ENCODE data around the gene RAMP3.

RAMP3 gene

GRCh38 chr7:45143616-45144015 lies 14.0 kb upstream of the RAMP3 start:
- TF ChIP-seq, protein P1, sequence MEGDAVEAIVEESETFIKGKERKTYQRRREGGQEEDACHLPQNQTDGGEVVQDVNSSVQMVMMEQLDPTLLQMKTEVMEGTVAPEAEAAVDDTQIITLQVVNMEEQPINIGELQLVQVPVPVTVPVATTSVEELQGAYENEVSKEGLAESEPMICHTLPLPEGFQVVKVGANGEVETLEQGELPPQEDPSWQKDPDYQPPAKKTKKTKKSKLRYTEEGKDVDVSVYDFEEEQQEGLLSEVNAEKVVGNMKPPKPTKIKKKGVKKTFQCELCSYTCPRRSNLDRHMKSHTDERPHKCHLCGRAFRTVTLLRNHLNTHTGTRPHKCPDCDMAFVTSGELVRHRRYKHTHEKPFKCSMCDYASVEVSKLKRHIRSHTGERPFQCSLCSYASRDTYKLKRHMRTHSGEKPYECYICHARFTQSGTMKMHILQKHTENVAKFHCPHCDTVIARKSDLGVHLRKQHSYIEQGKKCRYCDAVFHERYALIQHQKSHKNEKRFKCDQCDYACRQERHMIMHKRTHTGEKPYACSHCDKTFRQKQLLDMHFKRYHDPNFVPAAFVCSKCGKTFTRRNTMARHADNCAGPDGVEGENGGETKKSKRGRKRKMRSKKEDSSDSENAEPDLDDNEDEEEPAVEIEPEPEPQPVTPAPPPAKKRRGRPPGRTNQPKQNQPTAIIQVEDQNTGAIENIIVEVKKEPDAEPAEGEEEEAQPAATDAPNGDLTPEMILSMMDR (IDR thresholded peaks at IDR 0.05; ENCODE audit: insufficient read depth, low read length, poor library complexity, severe bottlenecking): no peak
- no peak for DNase-seq (ENCODE audit: extremely low read depth, insufficient read length)
- no peak overlapping the region for H3K4me3 ChIP-seq (replicated peaks; ENCODE audit: low read depth, low read length)

DNA sequence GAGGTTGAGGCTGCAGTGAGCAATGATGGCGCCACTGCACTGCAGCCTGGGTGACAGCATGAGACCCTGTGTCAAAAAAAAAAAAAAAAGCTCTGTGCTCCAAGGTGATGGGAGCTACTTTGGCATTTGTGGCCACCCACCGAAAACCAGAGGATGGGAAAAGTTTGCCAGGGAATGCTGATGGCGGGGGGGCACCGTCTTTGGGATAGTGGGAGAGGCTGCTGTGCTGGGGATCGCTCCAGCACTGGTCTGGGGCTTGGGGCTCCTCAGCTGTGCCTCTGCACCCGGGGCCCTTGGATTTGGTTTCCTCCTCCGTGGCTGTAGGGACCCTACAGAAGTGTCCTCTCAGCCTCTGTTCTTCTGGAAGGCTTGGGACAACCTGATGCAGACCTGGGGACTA lies 11.7 kb upstream of the RAMP3 start:
- TF ChIP-seq, protein P1 (IDR thresholded peaks at IDR 0.05; ENCODE audit: insufficient read depth, low read length, poor library complexity, severe bottlenecking): no peak
- no peaks in the 10 kb centered on the region for H3K36me3 ChIP-seq (ENCODE audit: control insufficient read depth, insufficient read depth, low read length)
- no peak for DNase-seq (ENCODE audit: extremely low read depth, insufficient read length)
- H3K27me3 ChIP-seq (replicated peaks; ENCODE audit: control insufficient read depth, insufficient read depth, low read length): no peaks in the 10 kb centered on the region; the same call in 1 of the 2 replicates
- no peak overlapping the region for H3K4me3 ChIP-seq (replicated peaks; ENCODE audit: low read depth, low read length)

More at GRCh38 chr7:45143616-45144015, 14.0 kb upstream of the RAMP3 start:
- no peaks in the 10 kb centered on the region; the same call in 1 of the 2 replicates for H3K27me3 ChIP-seq (replicated peaks; ENCODE audit: control insufficient read depth, insufficient read depth, low read length)
- no peaks in the 10 kb centered on the region for H3K36me3 ChIP-seq (ENCODE audit: control insufficient read depth, insufficient read depth, low read length)

DNA sequence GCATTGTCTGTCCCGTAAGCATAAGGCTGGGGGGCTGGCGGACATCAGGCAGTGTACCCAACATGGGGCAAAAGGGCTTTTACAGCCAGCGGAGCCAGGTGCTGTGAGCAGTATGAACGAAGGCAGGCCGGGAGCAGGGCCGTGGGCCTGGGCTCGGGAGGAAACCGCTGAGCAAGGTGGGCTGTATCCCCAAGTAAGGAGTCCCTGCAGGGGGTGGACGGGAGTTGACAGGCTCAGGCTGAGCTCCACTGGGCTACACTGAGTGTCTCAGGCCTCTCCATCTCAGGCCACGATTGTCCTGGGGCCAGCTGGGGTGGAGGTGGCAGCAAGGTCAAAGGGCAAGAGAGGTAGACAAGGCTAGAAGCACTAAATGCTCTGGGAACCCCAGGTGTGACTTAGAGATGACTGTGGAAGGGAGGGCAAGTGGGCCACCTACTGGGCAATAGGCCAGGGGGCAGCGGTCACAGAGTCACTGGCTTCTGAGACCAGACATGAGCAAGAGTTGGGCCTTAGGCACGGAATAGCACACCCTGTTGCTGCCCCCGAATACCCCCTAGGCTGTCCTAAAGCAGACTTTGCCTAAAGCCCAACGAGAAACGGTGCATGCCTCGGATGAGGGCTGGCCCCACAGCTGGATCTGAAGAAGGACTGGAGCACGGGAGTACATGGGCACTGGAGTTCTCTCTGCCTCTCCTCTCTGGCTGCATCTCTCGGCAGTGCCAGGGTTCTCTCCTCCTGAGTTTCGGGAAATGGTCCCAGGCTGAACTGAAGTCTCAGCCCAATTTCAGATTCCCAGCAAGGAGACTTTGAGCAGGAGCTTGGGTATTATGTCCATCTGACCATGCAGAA lies 10.8 kb upstream of the RAMP3 start:
- DNase-seq (ENCODE audit: extremely low read depth, insufficient read length): no peak
- TF ChIP-seq, protein P1 (IDR thresholded peaks at IDR 0.05; ENCODE audit: insufficient read depth, low read length, poor library complexity, severe bottlenecking): peak; percentile 10
- Histone ChIP-seq H3K27me3 (replicated peaks; ENCODE audit: control insufficient read depth, insufficient read depth, low read length) (no peaks in the 10 kb centered on the region; the same call in 1 of the 2 replicates), H3K4me3 (replicated peaks; ENCODE audit: low read depth, low read length) (no peak overlapping the region), H3K36me3 (ENCODE audit: control insufficient read depth, insufficient read depth, low read length) (no peaks in the 10 kb centered on the region)

DNA sequence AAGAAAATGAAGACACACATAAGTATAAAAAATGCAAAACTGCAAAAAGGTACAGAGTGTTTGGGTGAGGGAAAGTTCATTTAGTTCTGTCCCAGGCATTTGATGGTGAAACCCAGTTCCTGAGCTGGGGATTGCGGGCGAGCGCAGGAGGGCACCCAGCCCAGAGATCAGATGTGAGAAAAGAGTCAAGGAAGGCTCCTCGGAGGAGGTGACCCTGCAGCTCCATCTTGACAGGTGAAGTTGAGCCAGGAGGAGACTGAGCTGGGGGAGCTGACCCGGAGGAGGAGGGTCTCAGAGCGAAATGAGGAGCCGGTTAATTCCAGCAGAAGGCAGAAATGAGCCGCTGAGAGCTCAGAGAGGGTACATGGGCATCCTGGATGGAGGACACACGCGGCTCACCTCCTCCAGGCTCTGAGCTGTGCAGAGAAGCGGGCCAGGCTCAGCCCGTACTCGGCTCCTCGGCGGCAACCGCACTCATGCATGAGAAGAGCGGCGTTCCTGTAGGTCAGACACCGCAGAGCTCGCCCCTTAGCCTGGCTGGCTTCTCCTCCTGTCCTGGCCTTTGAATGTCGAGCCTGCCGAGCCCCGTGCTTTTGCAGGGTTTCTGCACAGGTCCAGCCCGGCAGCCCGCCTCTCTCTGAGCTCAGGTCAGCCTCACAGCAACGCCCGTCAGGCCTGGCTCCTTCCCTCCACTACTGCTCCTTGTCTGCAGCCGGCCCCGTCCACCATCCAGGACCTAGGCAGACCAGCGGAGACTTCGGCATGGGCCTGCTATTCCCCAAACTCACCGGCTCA lies 9.5 kb upstream of the RAMP3 start:
- no peaks in the 10 kb centered on the region; the same call in 1 of the 2 replicates for H3K27me3 ChIP-seq (replicated peaks; ENCODE audit: control insufficient read depth, insufficient read depth, low read length)
- H3K4me3 ChIP-seq (replicated peaks; ENCODE audit: low read depth, low read length): no peak overlapping the region
- TF ChIP-seq, protein P1 (IDR thresholded peaks at IDR 0.05; ENCODE audit: insufficient read depth, low read length, poor library complexity, severe bottlenecking): no peak
- no peaks in the 10 kb centered on the region for H3K36me3 ChIP-seq (ENCODE audit: control insufficient read depth, insufficient read depth, low read length)
- DNase-seq (ENCODE audit: extremely low read depth, insufficient read length): no peak

DNA sequence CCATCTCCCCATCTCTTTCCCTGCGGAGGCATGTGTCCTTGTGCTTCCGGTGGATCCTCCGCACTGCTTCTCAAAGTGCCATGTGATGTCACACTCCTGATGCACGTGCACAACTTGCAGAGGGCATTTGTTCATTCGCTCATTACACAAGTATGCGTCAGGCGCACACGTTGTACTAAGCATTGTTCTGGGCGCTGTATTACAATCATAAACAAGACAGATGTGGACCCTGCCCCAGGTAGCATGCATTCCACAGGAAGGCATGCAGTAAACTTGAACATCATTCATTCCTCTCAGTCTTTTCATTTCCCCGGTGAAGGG lies 9.0 kb upstream of the RAMP3 start:
- TF ChIP-seq, protein P1 (IDR thresholded peaks at IDR 0.05; ENCODE audit: insufficient read depth, low read length, poor library complexity, severe bottlenecking): no peak
- no peak for DNase-seq (ENCODE audit: extremely low read depth, insufficient read length)
- Histone ChIP-seq H3K27me3 (replicated peaks; ENCODE audit: control insufficient read depth, insufficient read depth, low read length) (no peaks in the 10 kb centered on the region; the same call in 1 of the 2 replicates), H3K36me3 (ENCODE audit: control insufficient read depth, insufficient read depth, low read length) (no peaks in the 10 kb centered on the region), H3K4me3 (replicated peaks; ENCODE audit: low read depth, low read length) (no peak overlapping the region)

Data from GM06990 (cell line).